Epidermal melanocyte (primary cell): ENCODE results near the gene TCHHL1.

Source experiments
- DNase-seq: peaks from one replicate; pipeline ENCODE4 v3.0.0; 2011; ENCODE audit warnings: low spot score; ENCODE audit not compliant: insufficient read length

Gene TCHHL1

DNA sequence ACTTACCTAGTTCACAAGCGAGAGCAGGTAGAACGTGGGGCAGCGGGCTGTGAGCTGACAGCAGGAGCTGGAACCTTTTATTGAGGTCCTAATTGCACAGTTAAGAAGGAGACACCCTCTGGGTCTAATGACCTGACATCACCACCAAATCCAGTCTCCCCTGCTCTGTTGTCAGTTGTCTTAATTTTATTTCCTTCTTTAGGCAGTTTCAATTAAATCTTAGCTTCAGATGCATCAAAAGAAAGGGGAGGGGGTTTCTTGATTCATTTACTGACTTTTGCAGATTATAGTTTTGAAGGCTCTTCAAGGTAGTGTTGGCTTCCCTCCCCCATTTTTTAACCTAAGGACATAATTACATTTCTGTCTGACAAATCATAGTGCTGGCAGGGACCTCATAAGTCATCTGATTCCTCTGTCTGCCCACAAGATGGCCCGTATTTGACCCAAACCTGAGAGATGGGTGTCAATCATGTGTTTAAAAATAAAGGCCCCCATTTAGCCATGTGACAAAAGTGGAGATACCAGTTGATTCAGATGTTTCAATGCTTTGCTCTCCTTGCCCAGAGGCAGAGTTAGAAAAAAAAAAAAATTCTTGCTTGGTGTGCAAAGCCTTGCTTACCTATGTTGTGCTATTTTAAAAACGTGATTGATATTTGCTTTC, at the start of gene TCHHL1:
TCHHL1 (minus strand) TSS at position 51 of the 661 bp plus-strand sequence. CDS start 921 bp downstream, outside the sequence.
- no peak for DNase-seq

- DNase-seq, result no peak
Observed at GRCh38 chr1:152137215-152137614, 48.4 kb upstream of the TCHHL1 start.

DNA sequence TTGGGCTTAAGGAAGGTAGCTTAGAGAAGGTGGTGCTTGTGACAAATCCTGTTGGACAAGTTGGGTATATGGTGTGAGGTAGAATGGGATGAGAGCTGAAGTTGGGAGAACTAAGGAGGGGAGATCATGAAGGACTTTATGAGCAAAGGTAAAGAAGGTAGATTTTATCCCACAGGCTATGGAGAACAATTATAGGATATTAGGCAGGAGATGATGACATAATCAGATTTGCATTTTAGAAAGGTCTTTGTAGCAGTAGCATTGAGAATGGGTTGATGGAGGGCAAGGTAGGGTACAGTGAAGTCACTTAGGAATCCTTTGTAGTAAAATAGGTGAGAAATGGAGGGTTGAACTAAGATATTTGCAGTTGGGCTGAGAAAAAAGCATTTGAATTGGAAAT, 41.3 kb upstream of the TCHHL1 start:
- no peak for DNase-seq

GRCh38 chr1:152127673-152128072, 38.8 kb upstream of the TCHHL1 start:
- DNase-seq, result no peak

- no peak for DNase-seq
Observed at GRCh38 chr1:152125834-152126443, 37.1 kb upstream of the TCHHL1 start.

GRCh38 chr1:152118915-152119314, 30.1 kb upstream of the TCHHL1 start:
- DNase-seq, result no peak

DNA sequence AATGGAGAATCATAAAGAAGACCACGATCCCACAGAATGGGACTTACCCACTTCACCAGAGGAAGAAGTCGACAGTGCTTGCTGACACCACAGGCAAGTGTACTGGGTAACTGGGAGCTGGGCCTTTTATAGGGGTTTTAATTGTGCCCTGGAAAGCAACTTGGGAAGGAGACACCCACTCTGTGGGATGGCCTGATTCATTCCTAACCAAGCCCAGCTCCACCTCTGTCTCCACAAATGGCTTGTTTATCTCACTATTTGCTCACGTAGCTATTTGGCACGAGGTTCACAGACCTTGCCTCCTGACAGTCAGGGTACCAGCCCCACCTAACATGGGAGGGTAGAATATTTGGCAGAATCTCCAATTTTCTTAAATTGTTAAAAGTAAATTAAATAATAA, 26.5 kb upstream of the TCHHL1 start, which contains the start of gene TCHH:
TCHH (minus strand) TSS at position 101 of the 400 bp plus-strand sequence. CDS start 1,364 bp downstream, outside the sequence.
- DNase-seq, result no peak

DNA sequence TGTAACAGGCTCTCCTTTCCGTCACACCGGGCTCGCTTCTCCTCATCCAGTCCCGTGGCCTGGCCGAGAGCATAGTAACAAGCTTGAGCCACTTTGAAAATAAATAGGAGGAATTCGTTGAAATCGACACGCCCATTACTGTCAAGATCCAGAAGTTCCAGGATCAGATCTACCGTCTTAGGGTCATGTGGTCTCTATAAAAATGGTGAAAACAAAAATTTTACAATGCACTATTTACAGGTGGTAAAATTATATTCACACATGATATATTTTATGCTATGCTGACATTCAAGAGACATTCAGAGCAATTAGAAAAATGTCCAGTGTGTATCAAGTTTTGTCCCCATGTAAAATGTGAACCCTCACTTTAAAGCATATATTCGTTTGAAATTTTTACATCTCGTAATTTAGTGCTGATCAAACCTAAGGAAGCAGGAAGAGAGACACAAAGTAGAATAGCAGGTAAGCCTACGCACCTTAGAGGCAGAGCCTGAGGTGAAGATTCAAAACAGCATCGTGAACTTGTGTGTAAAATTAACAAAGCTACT, 24.1 kb upstream of the TCHHL1 start:
- DNase-seq, result no peak

DNA sequence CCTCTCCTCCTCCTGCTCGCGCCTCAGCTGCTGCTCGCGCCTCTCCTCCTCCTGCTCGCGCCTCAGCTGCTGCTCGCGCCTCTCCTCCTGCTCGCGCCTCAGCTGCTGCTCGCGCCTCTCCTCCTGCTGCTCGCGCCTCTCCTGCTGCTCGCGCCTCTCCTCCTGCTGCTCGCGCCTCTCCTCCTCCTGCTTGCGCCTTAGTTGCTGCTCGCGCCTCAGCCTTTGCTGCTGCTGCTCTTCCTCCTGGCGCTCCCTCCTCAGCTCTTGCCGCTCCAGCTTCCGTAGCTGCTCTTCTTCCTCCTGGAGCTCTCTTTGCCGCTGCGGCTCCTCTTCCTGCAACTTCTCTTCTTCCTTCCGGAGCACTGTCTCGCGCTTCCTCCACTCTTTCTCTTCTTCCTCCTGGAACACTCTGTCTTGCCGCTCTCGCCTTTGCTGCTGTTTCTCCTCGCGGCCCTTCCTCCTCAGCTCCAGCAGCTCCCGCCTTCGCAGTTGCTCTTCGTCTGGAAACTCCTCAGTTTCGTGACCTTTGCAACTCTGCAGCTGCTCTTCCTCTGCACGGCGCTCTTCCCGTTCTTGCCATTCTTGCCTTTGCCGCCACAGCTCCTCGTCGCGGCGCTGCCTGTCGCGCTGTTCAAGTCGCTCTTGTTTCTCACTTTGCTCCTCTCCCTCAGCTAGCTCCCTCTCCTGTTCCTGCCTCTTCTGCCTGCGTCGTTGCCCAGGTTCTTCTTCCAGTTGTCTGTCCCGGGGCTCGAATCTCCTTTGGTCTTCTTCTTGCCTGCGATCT, 23.4 kb upstream of the TCHHL1 start:
- DNase-seq, result no peak

GRCh38 chr1:152111515-152111968, 22.7 kb upstream of the TCHHL1 start:
- DNase-seq, result no peak

DNA sequence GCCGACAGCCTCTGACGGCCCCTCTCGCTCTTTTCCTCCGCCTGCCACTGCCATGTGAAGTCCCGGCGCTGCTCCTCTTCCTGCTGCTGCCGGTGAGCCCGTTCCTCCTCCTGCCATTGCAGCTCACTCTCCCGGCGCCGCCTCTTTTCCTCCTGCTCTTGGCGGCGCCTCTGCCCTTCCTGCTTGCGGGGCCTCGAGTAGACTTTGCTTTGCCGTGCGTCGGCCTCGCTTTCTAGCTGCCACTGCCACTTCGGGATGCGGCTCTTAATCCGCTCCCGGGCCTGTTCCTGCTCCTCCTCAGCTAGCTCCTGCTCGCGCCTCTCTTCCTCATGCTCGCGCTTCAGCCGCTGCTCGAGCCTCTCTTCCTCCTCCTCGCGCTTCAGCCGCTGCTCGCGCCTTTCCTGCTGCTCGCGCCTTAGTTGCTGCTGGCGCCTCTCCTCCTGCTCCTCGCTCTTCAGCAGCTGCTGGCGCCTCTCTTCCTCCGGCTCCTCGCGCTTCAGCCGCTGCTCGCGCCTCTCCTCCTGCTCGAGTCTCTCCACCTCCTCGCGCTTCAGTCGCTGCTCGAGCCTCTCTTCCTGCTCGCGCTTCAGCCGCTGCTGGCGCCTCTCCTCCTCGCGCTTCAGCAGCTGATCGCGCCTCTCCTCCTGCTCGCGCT, 22.1 kb upstream of the TCHHL1 start:
- DNase-seq, result no peak

GRCh38 chr1:152110365-152110859, 21.5 kb upstream of the TCHHL1 start:
- DNase-seq, result no peak

DNA sequence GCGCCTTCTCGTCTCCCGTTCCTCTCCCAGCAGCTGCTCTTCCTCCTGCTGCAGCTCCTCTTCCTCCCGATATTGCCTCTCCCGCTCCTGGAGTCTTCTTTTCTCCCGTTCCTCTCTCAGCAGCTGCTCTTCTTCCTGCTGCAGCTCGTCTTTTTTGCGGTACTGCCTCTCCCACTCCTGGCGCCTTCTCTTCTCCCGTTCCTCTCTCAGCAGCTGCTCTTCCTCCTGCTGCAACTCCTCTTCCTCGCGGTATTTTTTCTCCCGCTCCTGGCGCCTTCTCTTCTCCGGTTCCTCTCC, 21.1 kb upstream of the TCHHL1 start:
- DNase-seq, result no peak

- DNase-seq, result no peak
Observed at GRCh38 chr1:152109231-152109997, 20.6 kb upstream of the TCHHL1 start.

DNA sequence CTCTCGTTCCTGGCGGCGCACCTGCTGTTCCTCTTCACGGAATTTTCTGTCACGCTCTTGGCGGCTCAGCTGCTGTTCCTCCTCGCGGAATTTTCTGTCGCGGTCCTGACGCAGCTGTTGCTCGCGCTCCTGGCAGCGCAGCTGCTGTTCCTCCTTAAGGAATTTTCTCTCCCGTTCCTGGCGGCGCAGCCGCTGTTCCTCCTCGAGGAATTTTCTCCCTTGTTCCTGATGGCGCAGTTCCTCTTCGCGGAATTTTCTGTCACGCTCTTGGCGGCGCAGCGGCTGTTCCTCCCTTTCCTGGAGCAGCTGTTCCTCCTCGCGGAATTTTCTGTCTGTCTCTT, 20.0 kb upstream of the TCHHL1 start:
- DNase-seq, result no peak

DNA sequence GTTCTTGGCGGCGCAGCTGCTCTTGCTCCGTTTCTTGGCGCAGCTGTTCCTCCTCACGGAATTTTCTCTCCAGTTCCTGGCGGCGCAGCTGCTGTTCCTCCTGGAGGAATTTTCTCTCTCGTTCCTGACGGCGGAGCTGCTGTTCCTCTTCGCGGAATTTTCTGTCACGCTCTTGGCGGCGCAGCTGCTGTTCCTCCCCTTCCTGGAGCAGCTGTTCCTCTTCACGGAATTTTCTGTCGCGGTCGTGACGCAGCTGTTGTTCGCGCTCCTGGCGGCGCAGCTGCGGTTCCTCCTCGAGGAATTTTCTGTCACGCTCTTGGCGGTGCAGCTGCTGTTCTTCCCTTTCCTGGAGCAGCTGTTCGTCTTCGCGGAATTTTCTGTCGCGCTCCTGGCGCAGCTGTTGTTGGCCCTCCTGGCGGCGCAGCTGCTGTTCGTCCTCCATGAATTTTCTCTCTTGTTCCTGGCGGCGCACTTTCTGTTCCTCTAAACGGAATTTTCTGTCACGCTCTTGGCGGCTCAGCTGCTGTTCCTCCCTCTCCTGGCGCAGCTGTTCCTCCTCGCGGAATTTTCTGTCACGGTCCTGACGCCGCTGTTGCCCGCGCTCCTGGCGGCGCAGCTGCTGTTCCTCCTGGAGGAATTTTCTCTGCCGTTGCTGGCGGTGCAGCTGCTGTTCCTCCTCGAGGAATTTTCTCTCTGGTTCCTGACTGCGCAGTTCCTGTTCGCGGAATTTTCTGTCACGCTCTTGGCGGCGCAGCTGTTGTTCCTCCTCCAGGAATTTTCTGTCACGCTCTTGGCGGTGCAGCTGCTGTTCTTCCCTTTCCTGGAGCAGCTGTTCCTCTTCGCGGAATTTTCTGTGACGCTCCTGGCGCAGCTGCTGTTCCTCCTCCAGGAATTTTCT, 19.4 kb upstream of the TCHHL1 start:
- DNase-seq, result no peak

DNA sequence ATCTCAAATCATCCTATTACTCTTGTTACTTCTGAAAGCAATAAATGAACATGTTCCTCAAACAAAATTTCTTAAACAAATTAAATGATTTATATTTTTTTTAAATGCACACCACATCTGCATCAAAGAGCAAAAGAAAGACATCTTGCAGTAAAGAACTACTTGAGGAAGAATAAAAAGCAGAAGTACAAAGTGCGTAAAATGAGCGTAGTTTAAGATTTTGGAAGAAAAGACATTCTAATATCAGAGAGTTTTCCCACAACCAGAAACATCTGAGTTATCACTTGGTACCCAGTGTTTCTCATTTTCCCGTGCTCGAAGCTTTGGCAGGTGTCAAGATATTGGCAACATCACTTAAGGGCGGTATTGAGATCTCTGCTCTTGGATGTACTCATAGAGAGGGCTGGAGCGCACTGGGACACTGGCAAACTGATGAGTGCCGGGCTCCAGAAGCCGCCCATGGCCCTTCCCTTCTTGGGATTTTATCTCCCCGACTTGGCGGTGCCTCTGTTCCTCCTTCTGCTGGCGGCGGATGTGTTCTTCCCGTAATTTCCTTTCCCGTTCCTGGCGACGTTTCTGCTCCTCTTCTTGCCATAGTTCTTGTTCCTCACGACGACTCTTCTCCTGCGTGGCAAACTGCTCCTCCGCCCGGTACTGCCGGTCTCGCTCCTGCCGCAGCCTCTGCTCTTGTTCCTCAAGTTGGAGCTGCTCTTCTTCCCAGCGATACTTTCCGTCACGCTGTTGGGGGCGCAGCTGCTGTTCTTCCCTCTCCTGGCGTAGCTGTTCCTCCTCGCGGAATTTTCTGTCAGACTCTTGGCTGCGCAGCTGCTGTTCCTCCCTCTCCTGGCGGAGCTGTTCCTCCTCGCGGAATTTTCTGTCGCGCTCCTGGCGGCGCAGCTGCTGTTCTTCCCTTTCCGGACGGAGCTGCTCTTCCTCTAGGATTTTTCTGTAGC, 18.4 kb upstream of the TCHHL1 start:
- DNase-seq, result no peak

DNA sequence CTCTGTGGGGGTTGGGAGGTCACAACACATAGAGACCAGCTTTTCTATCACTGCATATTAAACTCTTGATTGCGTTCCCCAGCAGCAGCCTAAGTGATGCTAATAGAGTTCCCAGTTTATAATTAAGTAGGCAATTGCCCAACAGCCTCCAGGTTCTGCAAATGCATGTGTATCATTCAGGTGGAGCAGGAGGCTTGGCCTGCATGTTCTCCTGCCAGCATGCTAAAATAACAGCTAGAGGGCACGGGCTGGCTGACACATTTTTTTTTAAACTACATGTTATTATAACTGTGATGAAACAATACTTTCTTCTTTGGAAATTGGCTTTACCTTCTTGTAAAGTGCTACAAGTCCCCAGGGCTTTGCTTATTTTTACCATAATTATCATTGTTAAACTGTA, 16.0 kb upstream of the TCHHL1 start:
- no peak for DNase-seq

DNA sequence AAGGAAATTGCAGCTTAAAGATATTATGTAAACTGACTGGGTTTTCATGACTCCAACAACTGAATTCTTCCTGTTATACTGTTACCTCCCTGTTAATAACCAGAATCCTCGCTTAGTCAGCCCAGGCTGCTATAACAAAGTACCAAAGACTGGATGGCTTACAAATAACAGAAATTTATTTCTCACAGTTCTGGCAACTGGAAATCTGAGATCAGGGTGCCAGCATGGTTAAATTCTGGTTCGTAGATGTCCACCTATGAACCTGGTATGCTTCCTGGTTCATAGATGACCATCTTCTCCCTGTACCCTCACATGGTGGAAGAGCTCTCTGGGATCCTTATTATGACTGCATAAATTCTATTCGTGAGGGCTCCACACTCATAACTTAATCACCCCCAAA, 8.1 kb upstream of the TCHHL1 start:
- no peak for DNase-seq
